Astrocyte (in vitro differentiated cells and primary cell): ENCODE measurements around the gene DMXL1. TPM values are rescaled to one million over a fixed set of nuclear protein-coding genes. Genes with fewer than 3 reads are reported as not detected.

Source experiments
- DNase-seq: peaks from one replicate; pipeline ENCODE4 v3.0.0-alpha.2; 2010; ENCODE audit warnings: low read depth
- FAIRE-seq: peaks from 2 replicates; lab custom pipeline; 2011; peaks lifted over from hg19 to GRCh38; lab: Jason Lieb, UNC
- H2AFZ ChIP-seq: 2 replicates; pipeline ENCODE4 v1.6.0; 2012; ENCODE audit warnings: low read depth, low read length, inconsistent platforms
- H3K27ac ChIP-seq: 2 replicates; pipeline ENCODE4 v1.5.1; 2011; ENCODE audit warnings: low read depth, low read length, inconsistent platforms
- H3K27me3 ChIP-seq: 2 replicates; pipeline ENCODE4 v1.6.0; 2011; ENCODE audit warnings: low read length, inconsistent platforms; ENCODE audit not compliant: insufficient read depth
- H3K36me3 ChIP-seq: 2 replicates; pipeline ENCODE4 v1.5.1; 2011; ENCODE audit warnings: low read length, inconsistent platforms; ENCODE audit not compliant: insufficient read depth
- H3K4me1 ChIP-seq: 2 replicates; pipeline ENCODE4 v1.5.1; 2011; ENCODE audit warnings: low read length, inconsistent platforms; ENCODE audit not compliant: insufficient read depth
- H3K4me2 ChIP-seq: 2 replicates; pipeline ENCODE4 v1.6.0; 2012; ENCODE audit warnings: low read length, inconsistent platforms
- H3K4me3 ChIP-seq: 2 replicates; pipeline ENCODE4 v1.5.1; 2011; ENCODE audit warnings: low read depth, mild to moderate bottlenecking, low read length, inconsistent platforms; ENCODE audit not compliant: insufficient read depth
- H3K79me2 ChIP-seq: 2 replicates; pipeline ENCODE4 v1.6.0; 2012; ENCODE audit warnings: mild to moderate bottlenecking, low read length, inconsistent platforms; ENCODE audit not compliant: insufficient read depth
- H3K9ac ChIP-seq: 2 replicates; pipeline ENCODE4 v1.6.0; 2012; ENCODE audit warnings: mild to moderate bottlenecking, low read length, inconsistent platforms
- H3K9me3 ChIP-seq: 2 replicates; pipeline ENCODE4 v1.5.1; 2012; ENCODE audit warnings: low read depth, mild to moderate bottlenecking, low read length, inconsistent platforms; ENCODE audit not compliant: insufficient read depth
- H4K20me1 ChIP-seq: 2 replicates; pipeline ENCODE4 v1.6.0; 2012; ENCODE audit warnings: low read length, inconsistent platforms; ENCODE audit not compliant: insufficient read depth
- H3K27ac Mint-ChIP-seq: one replicate; pipeline ENCODE4 v1.8.0; 2021; ENCODE audit warnings: mild to moderate bottlenecking, mixed read lengths; ENCODE audit not compliant: unreplicated experiment
- H3K27me3 Mint-ChIP-seq: one replicate; pipeline ENCODE4 v1.8.0; 2021; ENCODE audit warnings: low read depth, mixed read lengths; ENCODE audit not compliant: unreplicated experiment
- H3K36me3 Mint-ChIP-seq: one replicate; pipeline ENCODE4 v1.8.0; 2021; ENCODE audit warnings: low read depth, mixed read lengths; ENCODE audit not compliant: unreplicated experiment
- H3K4me1 Mint-ChIP-seq: one replicate; pipeline ENCODE4 v1.8.0; 2021; ENCODE audit warnings: low read depth, mixed read lengths; ENCODE audit not compliant: unreplicated experiment
- H3K4me3 Mint-ChIP-seq: one replicate; pipeline ENCODE4 v1.8.0; 2021; ENCODE audit warnings: mild to moderate bottlenecking, moderate library complexity, mixed read lengths; ENCODE audit not compliant: unreplicated experiment
- H3K9me3 Mint-ChIP-seq: one replicate; pipeline ENCODE4 v1.8.0; 2021; ENCODE audit warnings: mild to moderate bottlenecking, mixed read lengths; ENCODE audit not compliant: unreplicated experiment
- EZH2 ChIP-seq: IDR thresholded peaks from 2 replicates; pipeline ENCODE4 v1.6.1; 2012; ENCODE audit warnings: mild to moderate bottlenecking, low read length, inconsistent platforms; ENCODE audit not compliant: insufficient read depth
- total RNA-seq: library from RNA; stranded (reverse); gene quantifications from 2 replicates; pipeline ENCODE4 v1.2.1, GENCODE V29; 2021
- TF ChIP-seq, protein P1 (sequence below): IDR thresholded peaks from 2 replicates; pipeline ENCODE4 v1.5.1; 2011; ENCODE audit warnings: low read depth, mild to moderate bottlenecking, inconsistent platforms, low read length, moderate library complexity; ENCODE audit not compliant: insufficient read depth

DMXL1 gene
- total RNA-seq, 1 donor from 2014 or later = 26.0 TPM

GRCh38 chr5:119168401-119168800, 97.5 kb downstream of the DMXL1 start:
- no peak for DNase-seq
- Histone ChIP-seq H3K79me2 (no peaks in the 10 kb centered on the region), H3K4me1 (no peaks in the 10 kb centered on the region), H3K9me3 (no peaks in the 10 kb centered on the region), H3K4me3 (no peak overlapping the region), H3K27me3 (no peaks in the 10 kb centered on the region), H2AFZ (no peak overlapping the region), H3K9ac (no peak overlapping the region), H3K36me3 (no peaks in the 10 kb centered on the region), H3K27ac (no peak overlapping the region), H4K20me1 (no peaks in the 10 kb centered on the region), H3K4me2 (no peak overlapping the region)
- TF ChIP-seq, protein P1, sequence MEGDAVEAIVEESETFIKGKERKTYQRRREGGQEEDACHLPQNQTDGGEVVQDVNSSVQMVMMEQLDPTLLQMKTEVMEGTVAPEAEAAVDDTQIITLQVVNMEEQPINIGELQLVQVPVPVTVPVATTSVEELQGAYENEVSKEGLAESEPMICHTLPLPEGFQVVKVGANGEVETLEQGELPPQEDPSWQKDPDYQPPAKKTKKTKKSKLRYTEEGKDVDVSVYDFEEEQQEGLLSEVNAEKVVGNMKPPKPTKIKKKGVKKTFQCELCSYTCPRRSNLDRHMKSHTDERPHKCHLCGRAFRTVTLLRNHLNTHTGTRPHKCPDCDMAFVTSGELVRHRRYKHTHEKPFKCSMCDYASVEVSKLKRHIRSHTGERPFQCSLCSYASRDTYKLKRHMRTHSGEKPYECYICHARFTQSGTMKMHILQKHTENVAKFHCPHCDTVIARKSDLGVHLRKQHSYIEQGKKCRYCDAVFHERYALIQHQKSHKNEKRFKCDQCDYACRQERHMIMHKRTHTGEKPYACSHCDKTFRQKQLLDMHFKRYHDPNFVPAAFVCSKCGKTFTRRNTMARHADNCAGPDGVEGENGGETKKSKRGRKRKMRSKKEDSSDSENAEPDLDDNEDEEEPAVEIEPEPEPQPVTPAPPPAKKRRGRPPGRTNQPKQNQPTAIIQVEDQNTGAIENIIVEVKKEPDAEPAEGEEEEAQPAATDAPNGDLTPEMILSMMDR = no peak
- TF ChIP-seq EZH2 = no peak
- no peak overlapping the region for H3K4me3 Mint-ChIP-seq
- no peaks in the 10 kb centered on the region for H3K4me1 Mint-ChIP-seq
- no peaks in the 10 kb centered on the region for H3K27me3 Mint-ChIP-seq
- H3K36me3 Mint-ChIP-seq = peaks cover 13% of the 10 kb centered on the region
- H3K9me3 Mint-ChIP-seq = peaks cover 2% of the 10 kb centered on the region
- FAIRE-seq = no peak
- no peak overlapping the region for H3K27ac Mint-ChIP-seq

- Histone ChIP-seq H3K27me3 (no peaks in the 10 kb centered on the region), H3K4me2 (no peak overlapping the region), H2AFZ (no peak overlapping the region), H3K9ac (no peak overlapping the region), H4K20me1 (no peaks in the 10 kb centered on the region), H3K27ac (no peak overlapping the region), H3K4me3 (no peak overlapping the region), H3K9me3 (no peaks in the 10 kb centered on the region), H3K36me3 (no peaks in the 10 kb centered on the region), H3K79me2 (no peaks in the 10 kb centered on the region), H3K4me1 (no peaks in the 10 kb centered on the region)
- Mint-ChIP-seq H3K27me3 (no peaks in the 10 kb centered on the region), H3K27ac (no peak overlapping the region), H3K9me3 (peaks cover 2% of the 10 kb centered on the region), H3K36me3 (peaks cover 3% of the 10 kb centered on the region), H3K4me1 (no peaks in the 10 kb centered on the region), H3K4me3 (no peak overlapping the region)
- FAIRE-seq = no peak
- no peak for DNase-seq
- TF ChIP-seq, protein P1 = no peak
- TF ChIP-seq EZH2 = no peak
Observed at GRCh38 chr5:119171686-119172085, 100.8 kb downstream of the DMXL1 start.

DNA sequence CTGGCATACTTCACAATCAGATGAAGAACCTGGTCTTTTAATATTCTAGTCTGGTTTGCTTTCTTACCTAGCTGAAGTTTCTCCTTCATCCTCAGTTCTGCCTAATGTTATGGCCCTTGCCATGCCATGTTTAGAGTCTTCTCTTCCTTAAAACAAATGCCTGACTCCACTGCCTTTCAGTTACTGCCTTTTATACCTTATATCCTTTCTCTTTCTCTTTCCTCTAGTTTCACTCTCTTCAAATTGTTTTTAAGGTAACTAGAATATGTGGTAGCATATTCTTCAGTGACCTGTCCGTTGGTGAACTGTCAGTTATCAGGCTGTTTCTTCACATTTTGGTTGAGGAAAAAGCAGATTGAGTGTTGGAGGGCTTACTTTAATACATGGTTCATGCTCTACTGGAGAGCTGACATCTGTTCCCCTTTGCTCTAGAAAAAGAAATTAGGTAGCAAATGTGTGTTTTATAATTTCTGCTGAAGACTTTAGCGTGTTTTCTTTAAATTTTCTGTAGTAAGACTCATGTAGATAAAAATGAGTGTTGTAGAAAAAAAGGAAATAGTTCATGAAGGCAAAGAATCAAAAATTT, 103.8 kb downstream of the DMXL1 start:
- TF ChIP-seq, protein P1 = no peak
- no peak for TF ChIP-seq EZH2
- Histone ChIP-seq H3K27me3 (no peaks in the 10 kb centered on the region), H3K36me3 (peaks cover 3% of the 10 kb centered on the region), H3K4me3 (no peak overlapping the region), H3K4me1 (no peaks in the 10 kb centered on the region), H4K20me1 (no peaks in the 10 kb centered on the region), H3K27ac (no peak overlapping the region), H3K9me3 (no peaks in the 10 kb centered on the region), H2AFZ (no peak overlapping the region), H3K9ac (no peak overlapping the region), H3K79me2 (no peaks in the 10 kb centered on the region), H3K4me2 (no peak overlapping the region)
- Mint-ChIP-seq H3K4me3 (no peak overlapping the region), H3K9me3 (no peaks in the 10 kb centered on the region), H3K27me3 (no peaks in the 10 kb centered on the region), H3K27ac (no peak overlapping the region), H3K36me3 (peaks cover 2% of the 10 kb centered on the region), H3K4me1 (no peaks in the 10 kb centered on the region)
- FAIRE-seq (no peak), DNase-seq (no peak)
